Measurements from ENCODE around the gene STRADB.
"Not testable (repeated sequence)": the region's sequence is repeated elsewhere in the genome, so short reads cannot be mapped to it uniquely, and the experiment has no call there.

Gene STRADB

GRCh38 chr2:201467666-201468065, 16.1 kb downstream of the STRADB start:
- DNase-seq (ENCODE audit: low read depth in 2 of 2), result no peak

DNA sequence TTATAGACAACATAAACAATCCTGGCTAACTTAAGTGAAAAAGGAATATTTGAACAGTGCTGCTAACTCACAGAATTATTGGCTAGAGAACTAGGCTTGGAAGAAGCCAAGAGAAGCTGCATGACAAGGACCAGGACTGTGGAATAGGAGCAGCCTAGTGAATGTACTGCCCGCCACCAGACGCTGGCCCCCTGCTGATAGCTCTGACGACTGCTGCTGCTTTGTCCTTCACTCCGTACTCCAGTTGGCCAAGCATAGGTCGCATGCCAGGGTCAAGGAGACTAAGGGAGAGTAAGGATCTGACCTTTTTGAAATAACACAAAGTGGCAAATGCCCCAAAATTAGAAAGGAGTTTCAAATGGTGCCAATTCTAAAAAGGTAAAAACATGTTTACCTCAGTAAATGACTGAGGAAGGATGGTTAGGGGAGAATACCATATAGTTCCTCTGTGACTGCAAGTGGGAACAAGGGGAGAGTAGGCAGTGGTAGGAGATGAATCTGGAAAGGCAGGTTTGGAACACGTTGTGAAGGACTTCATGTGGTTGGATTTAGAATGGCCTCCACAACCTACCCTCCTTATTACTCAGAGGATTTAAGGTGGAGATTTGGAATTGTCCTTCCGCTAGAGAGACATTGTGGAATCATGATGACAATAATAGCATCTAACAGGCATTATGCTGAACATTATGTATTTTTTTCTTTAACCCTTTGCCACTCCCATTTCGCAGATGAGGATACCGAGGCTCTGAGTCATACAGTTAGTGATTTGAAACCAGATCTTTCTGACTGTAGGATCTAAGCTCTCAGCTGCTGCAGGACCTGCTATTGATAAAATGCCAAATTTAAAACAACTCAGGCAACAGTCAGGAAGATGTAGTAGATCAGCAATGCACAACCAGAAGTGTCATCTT, 19.5 kb downstream of the STRADB start:
- DNase-seq (ENCODE audit: low read depth in 2 of 2), result no peak

DNA sequence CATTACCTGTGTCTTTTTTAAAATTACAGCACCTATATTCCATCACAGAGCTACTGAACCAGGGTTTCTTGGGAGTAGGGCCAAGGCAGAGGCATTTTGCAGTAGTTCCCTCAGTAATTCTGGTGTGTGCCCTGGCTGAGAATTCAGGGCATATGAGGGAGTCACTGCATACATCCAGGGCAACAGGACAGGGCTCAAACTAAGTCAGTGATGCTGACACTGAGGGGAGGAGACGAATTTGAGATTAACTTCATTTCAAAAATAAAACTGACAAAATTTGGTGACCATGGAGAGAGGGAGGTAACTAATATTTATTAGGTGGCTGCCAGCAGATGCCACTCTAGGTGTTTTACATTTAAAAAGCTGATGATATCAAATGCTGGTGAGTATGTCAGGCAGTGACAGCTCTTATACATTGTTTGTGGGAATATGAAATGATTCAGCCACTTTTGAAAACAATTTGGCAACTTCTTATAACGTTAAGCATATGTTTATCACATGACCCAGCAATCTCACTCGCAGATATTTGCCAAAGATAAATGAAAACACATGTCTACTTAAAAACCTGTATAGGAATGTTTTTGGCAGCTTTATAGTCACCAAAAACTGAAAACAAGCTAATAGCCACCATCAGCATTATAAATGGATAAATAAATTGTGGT, 20.3 kb downstream of the STRADB start:
- DNase-seq (ENCODE audit: low read depth in 2 of 2), result peak; percentile 75 to 78

DNA sequence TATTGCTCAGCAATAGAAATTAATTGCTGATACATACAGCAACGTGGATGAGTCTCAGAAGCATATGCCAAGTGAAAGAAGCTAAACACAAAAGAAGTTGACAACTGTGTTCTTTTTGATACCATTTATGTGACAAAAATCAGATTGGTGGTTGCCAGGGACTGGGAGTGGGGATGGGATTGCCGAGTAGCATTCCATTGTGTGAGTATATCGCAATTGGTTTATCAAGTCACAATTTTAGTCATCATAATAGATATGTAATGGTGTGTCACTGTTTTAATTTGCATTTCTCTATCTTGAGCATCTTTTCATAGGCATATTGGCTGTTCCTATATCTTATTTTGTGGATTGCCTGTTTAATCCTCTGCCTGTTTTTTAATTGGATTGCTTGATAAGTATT, 20.9 kb downstream of the STRADB start:
- no peak for DNase-seq (ENCODE audit: low read depth in 2 of 2)

GRCh38 chr2:201482543-201482942, 31.0 kb downstream of the STRADB start:
- DNase-seq (ENCODE audit: low read depth in 2 of 2), result no peak

DNA sequence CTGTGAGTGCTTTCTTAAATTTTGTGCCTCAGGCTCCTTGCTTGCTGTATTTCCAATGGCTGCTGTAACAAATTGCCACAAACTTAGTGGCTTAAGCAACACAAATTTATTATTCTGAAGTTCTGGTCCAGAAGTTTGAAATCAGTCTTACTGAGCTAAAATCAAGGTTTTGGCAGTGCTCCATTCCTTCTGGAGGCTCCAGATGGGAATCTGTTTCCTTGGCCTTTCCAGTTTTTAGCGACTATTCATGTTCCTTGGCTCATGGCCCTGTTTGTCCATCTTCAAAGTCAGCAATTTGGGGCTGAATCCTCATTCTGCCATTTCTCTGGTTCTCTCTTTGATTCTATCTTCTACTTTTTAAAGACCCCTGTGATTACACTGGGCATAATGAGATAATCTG, 31.8 kb downstream of the STRADB start:
- DNase-seq (ENCODE audit: low read depth in 2 of 2), result no peak

GRCh38 chr2:201483758-201484157, 32.2 kb downstream of the STRADB start:
- DNase-seq (ENCODE audit: low read depth in 2 of 2), result not testable (repeated sequence)

GRCh38 chr2:201484805-201485204, 33.3 kb downstream of the STRADB start:
- peak; percentile 57 to 60 for DNase-seq (ENCODE audit: low read depth in 2 of 2)

GRCh38 chr2:201490291-201490690, 38.8 kb downstream of the STRADB start:
- no peak for DNase-seq (ENCODE audit: low read depth in 2 of 2)

DNA sequence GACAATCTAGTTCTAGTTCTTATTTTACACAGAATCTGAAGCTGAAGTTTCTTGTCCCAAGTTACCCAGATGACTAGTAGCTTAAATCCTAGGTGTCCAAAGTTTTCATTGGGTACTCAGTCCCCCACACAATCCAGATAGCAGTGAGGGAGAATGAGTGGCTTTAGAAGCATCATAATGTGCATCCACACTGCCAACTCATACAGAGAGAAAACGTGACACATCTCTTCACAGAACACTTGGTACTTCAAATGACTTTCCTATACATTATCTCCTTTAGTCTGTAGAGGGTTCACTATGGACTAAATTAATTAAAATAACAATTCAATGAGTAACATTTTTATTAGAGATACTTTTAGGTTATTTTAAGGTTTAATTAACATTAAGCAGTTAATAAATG, 45.2 kb downstream of the STRADB start:
- DNase-seq (ENCODE audit: low read depth in 2 of 2), result no peak

- peak; percentile 16 to 19 for DNase-seq (ENCODE audit: low read depth in 2 of 2)
Measured at GRCh38 chr2:201500534-201500933, 49.0 kb downstream of the STRADB start.

GRCh38 chr2:201502713-201503112, 51.2 kb downstream of the STRADB start:
- no peak for DNase-seq (ENCODE audit: low read depth in 2 of 2)

- no peak for DNase-seq (ENCODE audit: low read depth in 2 of 2)
Measured at GRCh38 chr2:201507725-201508124, 56.2 kb downstream of the STRADB start.

DNA sequence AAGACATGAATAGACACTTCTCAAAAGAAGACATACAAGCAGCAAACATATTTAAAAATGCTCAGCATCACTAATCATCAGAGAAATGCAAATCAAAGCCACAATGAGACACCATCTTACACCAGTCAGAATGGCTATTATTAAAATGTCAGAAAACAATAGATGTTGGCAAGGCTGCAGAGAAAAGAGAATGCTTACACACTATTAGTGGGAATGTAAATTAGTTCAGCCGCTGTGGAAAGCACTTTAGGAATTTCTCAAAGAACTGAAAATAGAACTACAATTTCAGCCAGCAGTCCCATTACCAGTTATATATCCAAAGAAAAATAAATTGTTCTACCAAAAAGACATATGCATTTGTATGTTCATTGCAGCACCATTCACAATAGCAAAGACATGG, 61.7 kb downstream of the STRADB start:
- no peak for DNase-seq (ENCODE audit: low read depth in 2 of 2)

GRCh38 chr2:201515573-201516246, 64.2 kb downstream of the STRADB start:
- no peak for DNase-seq (ENCODE audit: low read depth in 2 of 2)

DNA sequence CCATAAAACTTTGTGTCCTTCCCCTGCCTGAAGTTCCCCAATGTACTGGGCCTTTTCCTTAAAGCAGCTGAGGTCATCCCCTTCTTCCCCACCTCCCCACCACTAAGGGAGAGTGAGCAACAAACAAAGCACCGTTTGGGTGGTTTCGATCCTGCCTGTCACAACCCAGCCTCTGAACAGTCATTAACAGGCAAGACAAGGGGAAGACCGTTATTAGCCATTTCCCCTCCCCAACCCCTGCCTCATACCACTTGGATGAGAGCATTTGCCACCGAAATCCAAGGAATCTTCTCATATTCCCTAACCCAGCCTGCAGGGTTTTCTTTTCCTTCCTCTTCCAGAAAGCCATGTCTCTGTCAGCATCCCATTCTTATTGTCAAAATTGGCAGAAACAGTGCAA, 65.6 kb downstream of the STRADB start:
- peak; percentile 20 to 31 for DNase-seq (ENCODE audit: low read depth in 2 of 2)

GRCh38 chr2:201520201-201520600, 68.7 kb downstream of the STRADB start:
- no peak for DNase-seq (ENCODE audit: low read depth in 2 of 2)

DNA sequence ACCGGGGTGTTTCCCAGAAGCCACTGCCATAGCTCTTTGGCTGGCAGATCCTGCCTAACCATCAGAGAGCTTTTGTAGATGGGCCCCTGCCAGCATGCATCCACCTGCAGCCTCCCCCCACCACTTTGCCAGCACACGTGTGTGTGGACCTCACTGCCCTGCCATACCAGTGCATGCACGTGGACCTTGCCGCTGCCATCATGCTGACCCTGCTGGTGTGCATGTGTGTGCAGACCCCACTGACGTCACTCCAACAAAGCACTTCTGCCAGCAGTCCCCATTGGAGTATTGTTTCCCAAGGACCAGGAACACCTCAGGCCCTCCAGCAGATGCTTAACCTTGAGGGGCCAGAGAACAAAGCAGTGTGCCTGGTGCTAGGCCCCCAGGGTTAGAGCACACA, 71.4 kb downstream of the STRADB start:
- no peak for DNase-seq (ENCODE audit: low read depth in 2 of 2)

- DNase-seq (ENCODE audit: low read depth in 2 of 2), result no peak
Measured at GRCh38 chr2:201523506-201523905, 72.0 kb downstream of the STRADB start.
